ENCODE data around the gene ZBTB32. TPM values are rescaled to one million over a fixed set of nuclear protein-coding genes. Genes with fewer than 3 reads are reported as not detected.
"Not testable (repeated sequence)": the region's sequence is repeated elsewhere in the genome, so short reads cannot be mapped to it uniquely, and the experiment has no call there.

The ZBTB32 gene
- total and polyA plus RNA-seq, 4 donors: 0.47 TPM; not detected in 3

DNA sequence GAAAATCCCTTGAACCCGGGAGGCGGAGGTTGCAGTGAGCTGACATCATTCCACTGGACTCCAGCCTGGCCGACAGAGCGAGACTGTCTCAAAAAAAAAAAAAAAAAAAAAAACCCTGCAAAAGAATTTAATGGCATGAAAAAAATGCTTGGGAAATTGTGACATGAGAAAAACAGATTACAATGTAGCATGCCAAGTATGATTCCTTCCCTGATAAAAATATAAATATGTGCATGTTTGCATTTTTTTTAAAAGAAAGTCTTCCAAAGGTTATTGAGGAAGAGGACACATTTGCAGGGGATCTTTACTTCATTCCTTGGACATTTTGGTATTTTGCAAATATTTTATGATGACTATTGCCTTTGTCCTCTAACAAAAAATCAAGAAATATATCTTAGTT is 14.5 kb upstream of the ZBTB32 start:
- WGBS: 80% methylated on average over 4 of the region's 4 CpGs
- Histone ChIP-seq H3K27me3 (ENCODE audit: control insufficient read depth in 4 of 4, insufficient read depth in 4 of 4, low read length in 3 of 4) (no peaks in the 10 kb centered on the region), H3K9ac (ENCODE audit: low read depth in 1 of 2, low read length in 2 of 2) (no peak overlapping the region), H3K9me3 (ENCODE audit: control insufficient read depth in 4 of 4, low read length in 3 of 4) (no peaks in the 10 kb centered on the region), H3K4me3 (ENCODE audit: low read depth in 1 of 3, low read length in 3 of 3) (no peak overlapping the region), H3K27ac (ENCODE audit: low read depth in 1 of 2, low read length in 2 of 2) (no peak overlapping the region), H3K4me1 (ENCODE audit: control insufficient read depth in 4 of 4, insufficient read depth in 4 of 4, low read length in 3 of 4) (no peaks in the 10 kb centered on the region), H3K36me3 (ENCODE audit: control insufficient read depth in 4 of 4, insufficient read depth in 3 of 4, low read depth in 1 of 4, low read length in 3 of 4) (no peaks in the 10 kb centered on the region)
- no peak for DNase-seq (ENCODE audit: low spot score)
- TF ChIP-seq YY1 (IDR thresholded peaks at IDR 0.05) (no peak), RXRA (IDR thresholded peaks at IDR 0.05) (no peak), ZBTB33 (IDR thresholded peaks at IDR 0.05) (no peak), HNF4G (IDR thresholded peaks at IDR 0.05) (no peak), HNF4A (conservative IDR thresholded peaks at IDR 0.05) (no peak), RAD21 (IDR thresholded peaks at IDR 0.05) (no peak), EGR1 (IDR thresholded peaks at IDR 0.05; ENCODE audit: low read depth in 2 of 2) (no peak), FOXA1 (IDR thresholded peaks at IDR 0.05) (no peak), FOXA2 (IDR thresholded peaks at IDR 0.05) (no peak), JUND (IDR thresholded peaks at IDR 0.05) (no peak), NR2F2 (IDR thresholded peaks at IDR 0.05) (no peak)
- TF ChIP-seq, protein P1, sequence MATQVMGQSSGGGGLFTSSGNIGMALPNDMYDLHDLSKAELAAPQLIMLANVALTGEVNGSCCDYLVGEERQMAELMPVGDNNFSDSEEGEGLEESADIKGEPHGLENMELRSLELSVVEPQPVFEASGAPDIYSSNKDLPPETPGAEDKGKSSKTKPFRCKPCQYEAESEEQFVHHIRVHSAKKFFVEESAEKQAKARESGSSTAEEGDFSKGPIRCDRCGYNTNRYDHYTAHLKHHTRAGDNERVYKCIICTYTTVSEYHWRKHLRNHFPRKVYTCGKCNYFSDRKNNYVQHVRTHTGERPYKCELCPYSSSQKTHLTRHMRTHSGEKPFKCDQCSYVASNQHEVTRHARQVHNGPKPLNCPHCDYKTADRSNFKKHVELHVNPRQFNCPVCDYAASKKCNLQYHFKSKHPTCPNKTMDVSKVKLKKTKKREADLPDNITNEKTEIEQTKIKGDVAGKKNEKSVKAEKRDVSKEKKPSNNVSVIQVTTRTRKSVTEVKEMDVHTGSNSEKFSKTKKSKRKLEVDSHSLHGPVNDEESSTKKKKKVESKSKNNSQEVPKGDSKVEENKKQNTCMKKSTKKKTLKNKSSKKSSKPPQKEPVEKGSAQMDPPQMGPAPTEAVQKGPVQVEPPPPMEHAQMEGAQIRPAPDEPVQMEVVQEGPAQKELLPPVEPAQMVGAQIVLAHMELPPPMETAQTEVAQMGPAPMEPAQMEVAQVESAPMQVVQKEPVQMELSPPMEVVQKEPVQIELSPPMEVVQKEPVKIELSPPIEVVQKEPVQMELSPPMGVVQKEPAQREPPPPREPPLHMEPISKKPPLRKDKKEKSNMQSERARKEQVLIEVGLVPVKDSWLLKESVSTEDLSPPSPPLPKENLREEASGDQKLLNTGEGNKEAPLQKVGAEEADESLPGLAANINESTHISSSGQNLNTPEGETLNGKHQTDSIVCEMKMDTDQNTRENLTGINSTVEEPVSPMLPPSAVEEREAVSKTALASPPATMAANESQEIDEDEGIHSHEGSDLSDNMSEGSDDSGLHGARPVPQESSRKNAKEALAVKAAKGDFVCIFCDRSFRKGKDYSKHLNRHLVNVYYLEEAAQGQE (IDR thresholded peaks at IDR 0.05): no peak
- TF ChIP-seq, protein P2, sequence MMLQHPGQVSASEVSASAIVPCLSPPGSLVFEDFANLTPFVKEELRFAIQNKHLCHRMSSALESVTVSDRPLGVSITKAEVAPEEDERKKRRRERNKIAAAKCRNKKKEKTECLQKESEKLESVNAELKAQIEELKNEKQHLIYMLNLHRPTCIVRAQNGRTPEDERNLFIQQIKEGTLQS (IDR thresholded peaks at IDR 0.05): no peak

DNA sequence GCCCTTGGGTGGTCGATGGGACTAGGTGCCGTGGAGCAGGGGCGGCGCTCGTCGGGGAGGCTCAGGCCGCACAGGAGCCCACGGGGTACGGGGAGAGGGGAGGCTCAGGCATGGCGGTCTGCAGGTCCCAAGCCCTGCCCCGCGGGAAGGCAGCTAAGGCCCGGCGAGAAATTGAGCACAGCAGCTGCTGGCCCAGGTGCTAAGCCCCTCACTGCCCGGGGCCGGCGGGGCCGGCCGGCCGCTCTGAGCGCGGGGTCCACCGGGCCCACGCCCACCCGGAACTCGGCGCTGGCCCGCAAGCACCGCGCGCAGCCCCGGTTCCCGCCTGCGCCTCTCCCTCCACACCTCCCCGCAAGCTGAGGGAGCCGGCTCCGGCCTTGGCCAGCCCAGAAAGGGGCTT is 13.3 kb upstream of the ZBTB32 start:
- not testable (repeated sequence) for H3K27ac ChIP-seq (ENCODE audit: low read depth in 1 of 2, low read length in 2 of 2); H3K27me3 ChIP-seq (ENCODE audit: control insufficient read depth in 4 of 4, insufficient read depth in 4 of 4, low read length in 3 of 4); H3K4me3 ChIP-seq (ENCODE audit: low read depth in 1 of 3, low read length in 3 of 3); H3K9me3 ChIP-seq (ENCODE audit: control insufficient read depth in 4 of 4, low read length in 3 of 4); DNase-seq (ENCODE audit: low spot score); H3K36me3 ChIP-seq (ENCODE audit: control insufficient read depth in 4 of 4, insufficient read depth in 3 of 4, low read depth in 1 of 4, low read length in 3 of 4); H3K9ac ChIP-seq (ENCODE audit: low read depth in 1 of 2, low read length in 2 of 2); H3K4me1 ChIP-seq (ENCODE audit: control insufficient read depth in 4 of 4, insufficient read depth in 4 of 4, low read length in 3 of 4)
- 95% methylated on average over 37 of the region's 37 CpGs for WGBS

- Histone ChIP-seq H3K27ac (ENCODE audit: low read depth in 1 of 2, low read length in 2 of 2) (no peak overlapping the region), H3K36me3 (ENCODE audit: control insufficient read depth in 4 of 4, insufficient read depth in 3 of 4, low read depth in 1 of 4, low read length in 3 of 4) (no peaks in the 10 kb centered on the region), H3K9ac (ENCODE audit: low read depth in 1 of 2, low read length in 2 of 2) (no peak overlapping the region), H3K27me3 (ENCODE audit: control insufficient read depth in 4 of 4, insufficient read depth in 4 of 4, low read length in 3 of 4) (no peaks in the 10 kb centered on the region), H3K4me1 (ENCODE audit: control insufficient read depth in 4 of 4, insufficient read depth in 4 of 4, low read length in 3 of 4) (no peaks in the 10 kb centered on the region), H3K9me3 (ENCODE audit: control insufficient read depth in 4 of 4, low read length in 3 of 4) (no peaks in the 10 kb centered on the region), H3K4me3 (ENCODE audit: low read depth in 1 of 3, low read length in 3 of 3) (no peak overlapping the region)
- 83% methylated on average over 11 of the region's 11 CpGs for WGBS
- no peak for DNase-seq (ENCODE audit: low spot score)
- TF ChIP-seq TAF1 (conservative IDR thresholded peaks at IDR 0.05): no peak
- no peak for TF ChIP-seq GABPA (IDR thresholded peaks at IDR 0.05 in 1 of 2, conservative IDR thresholded peaks at IDR 0.05 in 1 of 2)
- TF ChIP-seq NR2F2 (IDR thresholded peaks at IDR 0.05): no peak
- no peak for TF ChIP-seq FOXA2 (IDR thresholded peaks at IDR 0.05)
- TF ChIP-seq HNF4A (conservative IDR thresholded peaks at IDR 0.05): no peak
- no peak for TF ChIP-seq MAX (IDR thresholded peaks at IDR 0.05)
- no peak for TF ChIP-seq RXRA (IDR thresholded peaks at IDR 0.05)
- TF ChIP-seq ZBTB33 (IDR thresholded peaks at IDR 0.05): no peak
- no peak for TF ChIP-seq EGR1 (IDR thresholded peaks at IDR 0.05; ENCODE audit: low read depth in 2 of 2)
- no peak for TF ChIP-seq HNF4G (IDR thresholded peaks at IDR 0.05)
- TF ChIP-seq, protein P2 (IDR thresholded peaks at IDR 0.05): no peak
Observed at GRCh38 chr19:35692010-35692409, 12.3 kb upstream of the ZBTB32 start.
